Effector memory CD8-positive, alpha-beta T cell (primary cell): ENCODE data around the gene RPS21.
A peak's percentile ranks its signal among the peaks of the same experiment; 100 is the strongest.

Experiments
- ATAC-seq: fragments of 150-1000 bp; cut with Tn5 transposase; replicated peaks from 2 replicates; pipeline ENCODE4 v1.10.0; 2021; ENCODE audit warnings: mild to moderate bottlenecking, moderate library complexity
- DNase-seq, 3 experiments: peaks; one replicate each; pipeline ENCODE4 v3.0.0; 2021
- H3K27ac Mint-ChIP-seq, 2 donors: one replicate each; pipeline ENCODE4 v1.8.0; 2022; ENCODE audit warnings: mild to moderate bottlenecking in 2 of 2, mixed read lengths in 2 of 2, moderate library complexity in 2 of 2
- H3K27me3 Mint-ChIP-seq, 2 donors: one replicate each; pipeline ENCODE4 v1.8.0; 2022; ENCODE audit warnings: mixed read lengths in 2 of 2
- H3K36me3 Mint-ChIP-seq: one replicate; pipeline ENCODE4 v1.8.0; 2022; ENCODE audit warnings: mild to moderate bottlenecking, moderate library complexity, mixed read lengths; ENCODE audit not compliant: insufficient read depth
- H3K4me1 Mint-ChIP-seq, 2 donors: one replicate each; pipeline ENCODE4 v1.8.0; 2022; ENCODE audit warnings: low read depth in 2 of 2, mixed read lengths in 2 of 2
- H3K4me3 Mint-ChIP-seq, 2 donors: one replicate each; pipeline ENCODE4 v1.8.0; 2022; ENCODE audit warnings: mild to moderate bottlenecking in 2 of 2, mixed read lengths in 2 of 2, moderate library complexity in 2 of 2
- H3K9me3 Mint-ChIP-seq, 2 donors: one replicate each; pipeline ENCODE4 v1.8.0; 2022; ENCODE audit warnings: mixed read lengths in 2 of 2

Gene RPS21

DNA sequence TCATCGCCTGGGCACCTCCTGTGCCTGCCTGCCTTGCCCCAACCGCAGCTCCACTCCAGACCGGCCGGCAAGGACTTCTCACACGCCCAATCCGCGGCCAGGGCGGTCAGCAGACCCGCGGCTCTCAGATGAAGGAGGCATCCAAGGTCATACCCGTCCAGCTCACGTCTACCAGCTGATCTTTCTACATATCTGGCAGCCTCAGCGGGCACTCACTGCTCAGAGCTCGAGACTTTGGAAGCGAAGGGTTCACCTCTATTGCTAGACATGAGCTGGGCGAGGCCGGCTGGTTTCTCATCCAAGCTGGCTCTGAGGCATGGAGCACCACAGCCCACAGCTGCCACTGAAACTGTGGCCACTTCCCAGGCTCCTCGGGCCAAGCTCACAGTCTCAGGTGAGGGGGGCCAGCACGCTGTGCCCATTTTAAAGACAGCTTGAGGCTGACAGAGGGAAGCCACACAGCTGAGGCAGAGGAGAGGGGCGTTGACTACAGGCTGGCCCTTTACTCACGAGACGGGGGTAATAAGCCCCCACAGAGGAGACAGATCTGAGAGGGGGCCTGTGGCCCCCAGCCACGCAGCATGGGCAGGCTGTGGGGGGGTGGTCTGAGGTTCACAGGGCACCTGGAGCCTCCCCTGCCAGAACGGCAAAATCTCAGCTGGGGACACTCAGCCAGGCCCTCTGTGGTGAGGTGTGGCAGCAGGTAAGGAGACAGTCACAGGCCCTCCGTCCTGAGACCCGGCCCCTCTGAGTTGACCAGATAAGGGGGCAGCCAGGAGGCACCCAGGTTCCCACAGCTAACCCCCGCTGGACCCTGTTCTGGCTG, 21.8 kb upstream of the RPS21 start:
- no peaks in the 10 kb centered on the region for H3K36me3 Mint-ChIP-seq
- DNase-seq (no peak), ATAC-seq (no peak)
- H3K27me3 Mint-ChIP-seq = peaks cover 36 to 53% of the 10 kb centered on the region in 2 donors
- H3K27ac Mint-ChIP-seq = peak overlapping the region in 1 of 2 donors; percentile 55
- no peaks in the 10 kb centered on the region for H3K9me3 Mint-ChIP-seq
- peak overlapping the region in 1 of 2 donors; percentile 54 for H3K4me3 Mint-ChIP-seq
- peaks cover 5 to 8% of the 10 kb centered on the region in 2 donors for H3K4me1 Mint-ChIP-seq

DNA sequence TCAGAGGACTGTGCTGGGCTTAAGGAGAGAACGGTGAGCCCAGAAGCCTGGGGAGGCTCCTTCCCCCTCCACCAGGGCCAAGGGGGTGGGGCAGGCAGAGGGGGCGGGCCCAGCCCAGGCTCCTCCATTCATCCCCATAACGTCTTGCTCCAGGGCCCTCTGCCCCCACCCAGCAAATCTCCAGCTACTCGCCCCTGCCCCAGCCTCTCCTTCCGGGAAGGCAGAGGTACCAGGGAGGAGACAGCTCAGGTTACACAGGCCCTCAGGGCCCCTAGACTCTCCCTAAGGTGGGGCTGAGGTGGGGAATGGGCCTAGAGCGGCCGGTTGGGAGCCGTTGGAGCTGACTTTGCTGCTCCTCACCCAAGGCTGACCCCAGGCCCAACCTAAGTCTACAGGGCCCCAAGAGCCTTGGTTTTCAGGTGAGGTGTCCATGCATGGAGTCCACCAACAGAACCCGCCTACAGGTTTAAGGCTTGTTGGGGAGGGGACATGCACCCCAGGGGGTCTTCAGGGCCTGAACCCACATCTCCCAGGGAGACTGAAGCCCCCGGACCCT, 21.0 kb upstream of the RPS21 start:
- DNase-seq (no peak), ATAC-seq (no peak)
- no peaks in the 10 kb centered on the region for H3K9me3 Mint-ChIP-seq
- no peak overlapping the region for H3K27ac Mint-ChIP-seq
- peak overlapping the region in 1 of 2 donors; percentile 54 for H3K4me3 Mint-ChIP-seq
- H3K27me3 Mint-ChIP-seq = peaks cover 36 to 53% of the 10 kb centered on the region in 2 donors
- no peaks in the 10 kb centered on the region for H3K36me3 Mint-ChIP-seq
- peaks cover 5 to 8% of the 10 kb centered on the region in 2 donors for H3K4me1 Mint-ChIP-seq

GRCh38 chr20:62366370-62367135, 20.4 kb upstream of the RPS21 start:
- no peaks in the 10 kb centered on the region for H3K9me3 Mint-ChIP-seq
- H3K27me3 Mint-ChIP-seq = peaks cover 36 to 53% of the 10 kb centered on the region in 2 donors
- H3K36me3 Mint-ChIP-seq = no peaks in the 10 kb centered on the region
- H3K4me1 Mint-ChIP-seq = peaks cover 5 to 8% of the 10 kb centered on the region in 2 donors
- H3K4me3 Mint-ChIP-seq = peak overlapping the region in 1 of 2 donors; percentile 54
- H3K27ac Mint-ChIP-seq = no peak overlapping the region
- ATAC-seq (peak; percentile 6), DNase-seq (no peak)

DNA sequence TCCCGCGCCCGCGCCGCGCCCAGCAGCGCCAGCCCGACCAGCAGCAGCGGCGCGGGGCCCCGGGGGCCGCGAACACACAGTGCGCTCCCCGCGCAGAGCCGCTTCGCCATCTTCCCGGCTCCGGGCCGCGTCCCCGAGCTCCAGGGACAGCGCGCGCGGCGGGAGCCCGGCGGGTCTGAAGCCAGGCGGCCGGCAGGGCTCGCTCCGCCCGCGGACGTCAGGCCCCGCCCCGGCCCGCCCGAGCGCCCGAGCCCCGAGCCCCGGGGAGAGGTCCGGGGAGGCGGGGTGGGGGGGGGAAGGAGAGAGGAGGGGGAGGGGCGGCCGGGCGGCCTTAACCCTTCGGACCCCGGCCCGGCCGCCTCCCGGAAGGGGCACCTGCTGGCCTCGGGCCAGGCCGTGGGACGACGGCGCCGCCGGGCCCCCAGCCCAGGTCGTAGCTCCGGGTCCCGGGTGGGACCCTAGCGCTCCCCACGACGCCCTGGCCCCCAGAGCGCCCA, 19.7 kb upstream of the RPS21 start, which contains the start of gene LAMA5:
LAMA5 (minus strand) TSS at position 177 of the 497 bp plus-strand sequence; CDS start at position 110, 67 bp downstream.
- ATAC-seq (peak; percentile 64), DNase-seq (no peak)
- peaks cover 36 to 53% of the 10 kb centered on the region in 2 donors for H3K27me3 Mint-ChIP-seq
- H3K27ac Mint-ChIP-seq = peak within 1 kb of the TSS in 1 of 2 donors; percentile 18
- no peaks in the 10 kb centered on the region for H3K36me3 Mint-ChIP-seq
- H3K9me3 Mint-ChIP-seq = no peaks in the 10 kb centered on the region
- H3K4me1 Mint-ChIP-seq = peaks cover 5 to 8% of the 10 kb centered on the region in 2 donors
- peak within 1 kb of the TSS; percentile 78 to 86 for H3K4me3 Mint-ChIP-seq

DNA sequence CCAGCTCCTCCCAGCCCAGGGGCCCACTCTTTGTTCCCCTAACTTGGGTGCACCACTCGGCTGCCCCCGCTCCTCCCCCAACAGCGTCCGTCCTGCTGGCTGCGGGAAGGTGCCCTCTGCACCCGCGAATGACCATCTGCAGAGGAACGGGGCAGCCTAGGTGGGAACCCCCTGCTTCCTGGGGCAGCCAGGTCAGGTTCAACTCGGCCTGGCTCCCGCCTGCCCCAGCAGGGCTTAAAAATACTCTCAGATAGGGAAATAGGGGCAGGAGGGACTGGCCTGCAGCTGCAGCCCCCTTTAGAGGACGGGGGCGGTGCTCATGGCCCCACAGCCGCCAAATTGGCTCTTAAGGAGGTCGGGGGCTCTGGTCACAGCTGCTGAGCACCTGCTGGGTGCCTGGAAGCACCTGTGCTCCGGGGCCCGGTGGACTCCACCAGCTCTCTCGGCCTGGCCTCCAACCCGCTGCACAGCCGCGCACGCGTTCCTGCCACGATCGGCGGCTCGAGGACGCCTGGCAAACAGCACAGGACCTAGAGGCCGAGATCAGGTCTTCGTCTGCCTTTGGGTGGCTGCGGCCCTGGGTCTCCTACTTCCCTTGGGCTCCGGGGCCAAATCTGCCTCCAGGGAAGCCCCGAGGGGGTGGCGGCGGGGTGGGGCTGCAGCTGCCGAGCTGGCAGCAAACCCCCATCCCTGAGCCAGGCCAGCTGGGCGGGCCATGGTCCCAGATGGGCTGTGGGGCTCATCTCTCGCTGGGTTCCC, 19.1 kb upstream of the RPS21 start:
- peak; percentile 40 for ATAC-seq
- Mint-ChIP-seq H3K4me1 (peaks cover 5 to 8% of the 10 kb centered on the region in 2 donors), H3K4me3 (peak overlapping the region; percentile 78 to 86), H3K27me3 (peaks cover 34 to 53% of the 10 kb centered on the region in 2 donors), H3K27ac (peak overlapping the region in 1 of 2 donors; percentile 18), H3K36me3 (no peaks in the 10 kb centered on the region), H3K9me3 (no peaks in the 10 kb centered on the region)
- peak in 1 of 3 experiments; percentile 16 for DNase-seq

- peak overlapping the region; percentile 78 to 86 for H3K4me3 Mint-ChIP-seq
- no peaks in the 10 kb centered on the region for H3K9me3 Mint-ChIP-seq
- DNase-seq (no peak), ATAC-seq (no peak)
- H3K27me3 Mint-ChIP-seq = peaks cover 36 to 50% of the 10 kb centered on the region in 2 donors
- peaks cover 5 to 8% of the 10 kb centered on the region in 2 donors for H3K4me1 Mint-ChIP-seq
- H3K36me3 Mint-ChIP-seq = no peaks in the 10 kb centered on the region
- H3K27ac Mint-ChIP-seq = peak overlapping the region in 1 of 2 donors; percentile 18
These were observed 18.4 kb upstream of the RPS21 start for GRCh38 chr20:62368392-62368975.

GRCh38 chr20:62368976-62369814, 17.7 kb upstream of the RPS21 start:
- DNase-seq = no peak
- peaks cover 7 to 8% of the 10 kb centered on the region in 2 donors for H3K4me1 Mint-ChIP-seq
- ATAC-seq = no peak
- H3K27ac Mint-ChIP-seq = no peak overlapping the region
- H3K9me3 Mint-ChIP-seq = no peaks in the 10 kb centered on the region
- H3K27me3 Mint-ChIP-seq = peaks cover 31 to 47% of the 10 kb centered on the region in 2 donors
- H3K4me3 Mint-ChIP-seq = no peak overlapping the region
- H3K36me3 Mint-ChIP-seq = no peaks in the 10 kb centered on the region

GRCh38 chr20:62369815-62370114, 17.1 kb upstream of the RPS21 start:
- no peak for DNase-seq
- Mint-ChIP-seq H3K27ac (no peak overlapping the region), H3K9me3 (no peaks in the 10 kb centered on the region), H3K4me3 (no peak overlapping the region), H3K27me3 (peaks cover 27 to 45% of the 10 kb centered on the region in 2 donors), H3K4me1 (peaks cover 8 to 9% of the 10 kb centered on the region in 2 donors), H3K36me3 (no peaks in the 10 kb centered on the region)
- no peak for ATAC-seq

DNA sequence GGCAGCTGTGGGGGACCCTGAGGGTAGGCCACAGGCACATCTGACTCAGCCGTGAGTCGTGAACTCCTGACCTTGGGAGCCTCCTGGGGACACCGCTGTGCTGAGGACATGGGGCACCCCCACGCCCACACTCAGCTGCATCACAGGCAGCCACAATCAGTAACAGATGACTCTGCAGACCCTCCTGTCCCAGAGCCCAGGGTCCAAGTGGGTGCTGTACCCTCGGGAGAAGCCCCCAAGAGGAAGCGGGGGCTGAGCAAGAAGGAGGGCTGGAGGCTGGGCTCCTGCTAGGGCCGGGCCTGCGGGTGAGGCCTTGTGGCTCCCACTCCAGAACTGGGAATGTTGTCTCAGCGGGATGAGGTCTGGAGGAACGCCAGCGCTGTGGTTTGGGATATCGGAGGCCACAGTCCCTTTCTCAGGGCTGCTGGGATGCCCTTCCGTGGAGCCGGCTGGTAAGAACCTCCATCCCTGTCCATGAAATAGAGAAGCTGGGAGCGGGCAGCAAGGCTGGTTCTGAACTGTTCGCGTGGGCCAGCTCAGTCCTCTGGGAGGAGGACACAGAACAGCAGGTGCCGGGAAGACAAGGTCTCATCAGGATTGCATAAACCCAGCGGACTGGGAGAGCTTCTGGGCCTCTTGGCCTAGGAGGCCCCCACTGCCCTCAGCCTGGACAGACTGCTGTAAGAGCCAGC, 16.6 kb upstream of the RPS21 start:
- no peaks in the 10 kb centered on the region for H3K36me3 Mint-ChIP-seq
- DNase-seq (no peak), ATAC-seq (no peak)
- no peak overlapping the region for H3K4me3 Mint-ChIP-seq
- peaks cover 22 to 40% of the 10 kb centered on the region in 2 donors for H3K27me3 Mint-ChIP-seq
- H3K4me1 Mint-ChIP-seq = peaks cover 7 to 9% of the 10 kb centered on the region in 2 donors
- H3K27ac Mint-ChIP-seq = no peak overlapping the region
- H3K9me3 Mint-ChIP-seq = no peaks in the 10 kb centered on the region

GRCh38 chr20:62370807-62371587, 15.9 kb upstream of the RPS21 start:
- Mint-ChIP-seq H3K4me1 (peaks cover 5 to 9% of the 10 kb centered on the region in 2 donors), H3K27me3 (peaks cover 15 to 33% of the 10 kb centered on the region in 2 donors), H3K27ac (no peak overlapping the region), H3K4me3 (no peak overlapping the region), H3K36me3 (no peaks in the 10 kb centered on the region), H3K9me3 (no peaks in the 10 kb centered on the region)
- DNase-seq (no peak), ATAC-seq (no peak)

DNA sequence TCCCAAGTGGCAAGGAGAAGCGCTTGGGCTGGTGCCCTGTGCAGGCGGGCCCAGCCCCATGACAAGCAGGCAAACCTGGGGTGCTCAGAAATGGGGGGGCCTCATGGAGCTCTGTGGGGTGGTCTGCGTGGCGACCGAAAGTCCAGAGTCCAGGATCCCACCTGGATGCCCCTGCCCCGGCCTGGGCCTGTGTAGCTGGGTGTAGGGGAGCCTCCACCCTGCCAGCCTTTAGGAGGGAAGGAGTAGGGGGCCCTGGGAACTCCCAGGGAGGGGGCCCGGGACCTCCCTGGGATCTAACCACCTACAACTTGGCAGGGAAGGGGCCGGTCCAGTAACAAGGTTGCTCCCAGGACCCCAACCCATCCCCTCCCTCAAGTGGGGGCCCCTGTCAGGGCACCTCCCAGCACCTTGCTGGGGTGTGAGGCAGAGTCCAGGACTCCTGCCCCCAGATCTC, 15.3 kb upstream of the RPS21 start:
- Mint-ChIP-seq H3K36me3 (no peaks in the 10 kb centered on the region), H3K27ac (no peak overlapping the region), H3K4me3 (no peak overlapping the region), H3K27me3 (peaks cover 14 to 30% of the 10 kb centered on the region in 2 donors), H3K9me3 (no peaks in the 10 kb centered on the region), H3K4me1 (peaks cover 5 to 9% of the 10 kb centered on the region in 2 donors)
- DNase-seq (no peak), ATAC-seq (no peak)
